HG03066 (cell line): Measurements from ENCODE around the gene IZUMO1R.
"Not testable (repeated sequence)": the region's sequence is repeated elsewhere in the genome, so short reads cannot be mapped to it uniquely, and the experiment has no call there.

Experiments used
- ATAC-seq: cut with Tn5 transposase; IDR thresholded peaks from one replicate; pipeline ENCODE4 v1.9.1; 2021; ENCODE audit warnings: low read depth; ENCODE audit not compliant: unreplicated experiment

The IZUMO1R gene

GRCh38 chr11:94303966-94304958 is at the start of gene IZUMO1R:
IZUMO1R (plus strand) TSS chr11:94304580; CDS start chr11:94305637, 1,057 bp downstream.
- no peak for ATAC-seq

DNA sequence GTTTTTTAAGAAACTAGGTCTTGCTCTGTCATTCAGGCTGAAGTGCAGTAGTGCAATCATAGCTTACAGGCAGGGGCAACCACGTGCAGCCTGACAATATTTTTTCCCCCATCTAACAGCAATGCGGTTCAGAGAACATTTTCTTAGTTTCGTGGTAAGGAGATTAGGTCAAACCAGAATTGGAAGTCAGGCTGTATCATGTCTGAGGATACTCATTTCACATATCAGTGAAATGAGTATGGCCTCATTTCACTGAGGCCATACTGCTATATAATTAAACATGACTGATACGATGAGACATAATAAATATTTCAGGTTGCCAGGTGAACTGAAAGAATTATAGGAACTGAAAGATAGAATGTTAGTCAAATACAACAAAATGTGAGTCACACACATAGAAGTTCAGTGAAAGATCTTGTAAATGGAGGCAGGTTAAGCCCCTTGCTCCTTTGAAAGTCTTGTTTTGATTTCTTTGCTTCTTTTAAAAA is 32.5 kb upstream of the IZUMO1R start:
- ATAC-seq: peak; percentile 77

GRCh38 chr11:94272738-94273313 is 31.6 kb upstream of the IZUMO1R start:
- ATAC-seq: peak; percentile 51

DNA sequence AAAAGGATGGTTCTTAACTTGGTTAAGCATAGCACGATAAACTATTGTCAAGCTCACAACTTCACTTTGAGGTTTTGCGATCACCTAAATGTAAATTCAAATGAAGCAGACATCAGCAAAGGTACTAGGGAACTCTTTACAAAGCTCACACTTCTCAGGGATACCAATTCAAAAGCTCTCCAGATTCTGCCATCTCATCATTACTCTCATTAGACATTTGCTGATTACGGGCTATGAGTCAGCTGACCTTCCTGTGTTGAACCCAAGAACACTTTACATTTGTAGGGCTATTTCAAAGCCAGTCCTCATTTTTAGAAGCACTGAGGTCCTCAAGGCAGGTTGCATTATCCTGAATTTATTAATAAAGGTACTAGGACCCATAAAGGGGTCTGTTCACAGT is 28.4 kb upstream of the IZUMO1R start:
- no peak for ATAC-seq

DNA sequence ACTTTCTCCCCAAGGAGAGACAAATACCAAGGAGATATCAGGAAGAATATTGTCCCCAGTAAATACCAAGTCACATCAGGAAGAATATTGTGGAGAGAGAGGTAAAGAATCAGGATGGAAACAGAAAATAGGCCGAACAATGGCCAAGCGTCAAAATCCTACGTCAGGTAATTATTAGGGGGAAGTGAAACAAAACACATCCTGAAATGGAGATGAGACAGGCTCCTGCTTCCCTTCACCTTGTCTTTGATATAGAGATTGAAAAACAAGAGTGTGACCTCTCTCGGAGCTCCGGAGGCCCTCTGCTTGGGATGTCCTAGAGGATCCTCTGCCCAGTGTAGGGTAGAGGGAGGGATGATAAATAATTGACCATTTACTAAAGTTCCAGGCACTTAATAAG is 27.4 kb upstream of the IZUMO1R start:
- no peak for ATAC-seq

GRCh38 chr11:94278207-94278606 is 26.2 kb upstream of the IZUMO1R start:
- not testable (repeated sequence) for ATAC-seq

- ATAC-seq: no peak
These were observed 24.4 kb upstream of the IZUMO1R start for GRCh38 chr11:94279996-94280395.

- no peak for ATAC-seq
These were observed 23.1 kb upstream of the IZUMO1R start for GRCh38 chr11:94281324-94281723.

GRCh38 chr11:94283678-94284077 is 20.7 kb upstream of the IZUMO1R start:
- ATAC-seq: no peak

DNA sequence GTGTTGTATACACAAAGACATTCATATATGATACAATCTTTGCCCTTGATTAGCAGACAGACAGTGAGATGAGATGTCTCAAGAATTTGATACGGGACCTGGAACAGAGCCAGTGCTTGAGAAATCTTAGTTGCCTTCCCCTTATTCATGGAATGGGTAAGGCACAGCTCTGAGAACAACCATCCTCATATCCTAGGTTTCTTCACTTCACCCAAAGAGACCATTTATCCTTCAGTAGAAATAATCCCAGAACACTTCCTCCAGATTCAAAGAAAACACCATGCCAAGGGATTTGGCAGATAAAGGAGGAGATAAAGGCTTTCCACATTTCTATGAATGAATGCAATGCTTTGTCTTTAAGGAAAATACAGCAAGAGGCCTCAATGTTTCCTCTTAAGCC is 8.8 kb upstream of the IZUMO1R start:
- no peak for ATAC-seq

GRCh38 chr11:94297985-94298576 is 6.3 kb upstream of the IZUMO1R start:
- ATAC-seq: no peak

- ATAC-seq: no peak
These were observed 1.6 kb upstream of the IZUMO1R start for GRCh38 chr11:94302776-94303175.

GRCh38 chr11:94305146-94305545 is 766 bp downstream of the IZUMO1R start:
- no peak for ATAC-seq

DNA sequence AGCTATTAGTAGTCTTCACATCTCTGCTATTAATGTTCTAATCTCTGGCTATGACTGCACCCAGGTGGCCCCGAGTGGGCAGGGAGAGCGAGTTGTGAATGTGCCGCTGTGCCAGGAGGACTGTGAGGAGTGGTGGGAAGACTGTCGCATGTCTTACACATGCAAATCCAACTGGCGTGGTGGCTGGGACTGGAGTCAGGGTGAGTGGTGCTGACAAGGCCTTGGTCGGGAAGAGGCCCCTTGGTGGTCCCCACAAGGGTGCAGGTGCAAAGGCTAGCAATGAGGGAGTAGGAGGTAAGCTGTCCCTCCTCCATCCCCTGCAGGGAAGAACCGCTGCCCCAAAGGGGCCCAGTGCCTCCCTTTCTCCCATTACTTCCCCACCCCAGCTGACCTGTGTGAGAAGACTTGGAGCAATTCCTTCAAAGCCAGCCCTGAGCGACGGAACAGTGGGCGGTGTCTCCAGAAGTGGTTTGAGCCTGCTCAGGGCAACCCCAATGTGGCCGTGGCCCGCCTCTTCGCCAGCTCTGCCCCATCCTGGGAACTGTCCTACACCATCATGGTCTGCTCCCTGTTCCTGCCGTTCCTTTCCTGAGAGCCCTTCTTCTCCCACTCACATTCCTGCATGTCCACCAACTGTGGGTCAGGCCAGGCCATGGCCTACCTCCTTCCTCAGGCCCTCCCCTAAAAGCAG is 2.9 kb downstream of the IZUMO1R start:
- no peak for ATAC-seq

- ATAC-seq: no peak
These were observed 3.6 kb downstream of the IZUMO1R start for GRCh38 chr11:94308024-94308423.

DNA sequence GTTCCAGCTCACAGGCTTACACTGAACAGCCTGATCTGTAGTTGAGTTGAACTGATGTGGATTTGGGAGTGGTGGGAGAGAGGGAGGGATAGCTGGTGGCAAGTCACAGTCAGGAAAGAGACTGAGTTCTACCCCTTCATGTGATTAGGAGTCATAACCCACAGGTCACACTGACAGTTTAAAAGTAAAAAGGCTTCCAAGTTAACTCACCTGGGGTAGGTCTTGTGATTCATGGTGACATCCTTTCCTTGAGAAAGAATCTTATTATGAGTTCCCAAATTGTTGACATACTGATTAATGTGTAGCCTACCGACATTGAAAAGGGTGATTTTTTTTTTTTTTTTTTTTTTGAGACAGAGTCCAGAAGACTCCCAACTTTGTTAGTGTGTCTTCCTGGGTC is 5.4 kb downstream of the IZUMO1R start:
- no peak for ATAC-seq

DNA sequence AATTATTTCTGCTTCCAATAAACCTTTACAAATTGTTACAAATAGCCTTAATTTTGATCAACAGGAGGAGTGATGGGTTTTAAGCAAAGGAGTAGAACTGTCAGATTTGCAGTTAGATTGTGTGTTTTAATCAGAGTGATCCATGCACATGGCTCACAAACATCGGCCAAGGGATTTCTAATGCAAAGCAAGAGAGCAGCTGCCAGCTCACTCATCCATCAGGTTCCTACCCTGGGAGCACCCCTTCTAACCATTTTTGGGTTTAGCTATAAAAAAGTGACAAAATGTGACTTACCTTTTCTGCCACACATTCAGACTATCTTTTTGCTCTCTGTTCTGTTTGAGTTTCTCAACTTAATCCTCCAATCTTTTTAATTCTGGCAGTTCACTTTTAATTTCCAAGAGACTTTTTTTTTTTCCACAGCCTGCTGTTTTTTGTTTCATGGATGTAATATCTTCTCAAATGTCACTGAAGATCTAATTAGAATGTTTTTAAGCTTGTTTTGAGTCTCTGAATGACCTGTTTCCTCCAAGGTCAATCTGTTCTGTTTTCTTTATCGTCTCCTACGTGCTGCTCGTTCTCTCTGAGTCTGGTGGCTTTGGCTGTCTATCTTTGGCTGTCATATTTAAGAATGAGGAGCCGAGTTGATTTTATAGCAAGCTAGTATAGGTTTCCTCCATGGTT is 6.0 kb downstream of the IZUMO1R start:
- no peak for ATAC-seq

DNA sequence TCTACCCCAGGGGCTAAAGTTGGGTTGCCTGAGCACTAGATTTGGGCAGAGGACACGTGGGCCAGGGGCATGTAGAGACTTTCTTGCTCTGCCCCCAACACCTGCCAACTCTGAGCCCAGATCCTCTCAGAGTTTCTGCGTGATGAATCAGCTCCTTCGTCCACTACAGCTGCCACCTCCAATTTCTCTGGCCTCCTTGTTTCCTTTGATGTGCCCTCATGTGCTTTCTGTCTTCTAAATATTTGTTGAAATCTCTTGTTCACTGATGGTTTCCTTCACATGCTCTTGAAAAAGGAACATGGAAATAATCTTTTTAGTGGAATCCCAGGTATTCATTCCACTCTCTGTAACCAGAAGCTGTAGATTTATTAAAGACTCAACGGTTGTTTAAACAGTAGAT is 8.0 kb downstream of the IZUMO1R start:
- no peak for ATAC-seq

GRCh38 chr11:94314064-94314463 is 9.7 kb downstream of the IZUMO1R start:
- ATAC-seq: no peak

DNA sequence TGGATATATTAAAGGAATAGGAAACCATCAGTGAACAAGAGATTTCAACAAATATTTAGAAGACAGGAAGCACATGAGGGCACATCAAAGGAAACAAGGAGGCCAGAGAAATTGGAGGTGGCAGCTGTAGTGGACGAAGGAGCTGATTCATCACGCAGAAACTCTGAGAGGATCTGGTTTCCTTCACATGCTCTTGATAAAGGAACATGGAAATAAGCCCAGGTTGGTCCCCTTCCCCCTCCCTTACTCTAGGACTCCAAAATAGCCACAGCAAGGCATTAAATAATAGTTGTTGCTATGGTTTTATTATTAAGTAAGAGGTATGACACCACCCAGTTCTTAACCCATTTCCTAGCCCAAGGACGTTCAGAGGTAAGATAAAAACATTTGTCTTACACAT is 11.3 kb downstream of the IZUMO1R start:
- ATAC-seq: no peak
